Aorta (tissue), 5 donors: ENCODE data around the gene MMD. TPM values are rescaled to one million over a fixed set of nuclear protein-coding genes. Genes with fewer than 3 reads are reported as not detected.
"Not testable (repeated sequence)": the region's sequence is repeated elsewhere in the genome, so short reads cannot be mapped to it uniquely, and the experiment has no call there.

Experiments
- ATAC-seq: fragments of 200-7000 bp; cut with Tn5 transposase; one replicate; pipeline ENCODE4 v1.9.1; 2022; ENCODE audit warnings: moderate library complexity; ENCODE audit not compliant: low FRiP score
- DNase-seq, 2 donors: peaks; one replicate each; pipeline ENCODE4 v3.0.0-alpha.2; 2020
- H3K27ac ChIP-seq, 2 donors: one replicate each; pipeline ENCODE4 v1.5.1; 2013; ENCODE audit warnings: low read length in 2 of 2, mild to moderate bottlenecking in 2 of 2, moderate library complexity in 2 of 2, control low read depth in 1 of 2, inconsistent platforms in 1 of 2, low read depth in 1 of 2
- H3K27me3 ChIP-seq, 2 donors: one replicate each; pipeline ENCODE4 v1.6.1; 2013; ENCODE audit warnings: control low read depth in 1 of 2, low read length in 1 of 2, mild to moderate bottlenecking in 1 of 2, moderate library complexity in 1 of 2; ENCODE audit not compliant: insufficient read depth in 2 of 2, control insufficient read depth in 1 of 2
- H3K36me3 ChIP-seq, 2 donors: one replicate each; pipeline ENCODE4 v1.6.1; 2013; ENCODE audit warnings: control low read depth in 1 of 2, low read length in 1 of 2, mild to moderate bottlenecking in 1 of 2; ENCODE audit not compliant: insufficient read depth in 2 of 2, control insufficient read depth in 1 of 2
- H3K4me1 ChIP-seq, 2 donors: one replicate each; pipeline ENCODE4 v1.6.1; 2013; ENCODE audit warnings: low read length in 2 of 2, control low read depth in 1 of 2, mild to moderate bottlenecking in 1 of 2, moderate library complexity in 1 of 2; ENCODE audit not compliant: insufficient read depth in 2 of 2, control insufficient read depth in 1 of 2
- H3K4me3 ChIP-seq, 2 donors: one replicate each; pipeline ENCODE4 v1.5.1; 2013; ENCODE audit warnings: low read length in 2 of 2, control low read depth in 1 of 2, mild to moderate bottlenecking in 1 of 2
- H3K9me3 ChIP-seq: one replicate; pipeline ENCODE4 v1.6.1; 2013; ENCODE audit warnings: mild to moderate bottlenecking, low read length; ENCODE audit not compliant: control insufficient read depth
- WGBS, 2 donors: extraction: QIAGEN DNeasy Blood & Tissue Kit; methylation state at CpG; one replicate each; pipeline ENCODE4 v1.1.7; 2013; 5-methylcytosine and 5-hydroxymethylcytosine counted together
- intact Hi-C, 2 donors: fragments of 100-400 bp; cut with DNase I; formaldehyde crosslinking; loops; one replicate each; pipeline versions ENCODE4 v1.14.2 to v1.15.0; 2022
- polyA plus RNA-seq, 2 donors: library from polyadenylated mRNA; stranded (reverse); fragments of 200-250 nt; gene quantifications; one replicate each; pipeline ENCODE4 v1.2.3, GENCODE V29; 2013
- total RNA-seq, 2 donors: library from RNA; stranded (reverse); fragmentation: NEBNext Ultra II Directional; extraction: Animal tissue kit (Norgen Biotek cat#: 25700); gene quantifications; one replicate each; pipeline ENCODE4 v1.2.1, GENCODE V29; 2021
- donor health status: healthy with polysubstance abuse.
- donor health status: Bipolar disorder and iron deficiency.
- donor health status: DM: no; HTN: no; CAD: no.
- donor health status: DM: no; HTN: no; CAD: no.
- donor health status: DM: yes; HTN: yes; CAD: no.

MMD gene
- total and polyA plus RNA-seq, 4 donors: 3.3 to 13.9 (median 11.1) TPM

- intact Hi-C loops: no loop called here
- no peak overlapping the region for H3K27ac ChIP-seq
- H3K4me1 ChIP-seq: no peaks in the 10 kb centered on the region
These were observed 15.5 kb upstream of the MMD start for GRCh38 chr17:55437159-55437605.

GRCh38 chr17:55436224-55437158 lies 14.9 kb upstream of the MMD start:
- Histone ChIP-seq H3K27ac (no peak overlapping the region), H3K27me3 (no peaks in the 10 kb centered on the region), H3K9me3 (no peaks in the 10 kb centered on the region), H3K36me3 (no peaks in the 10 kb centered on the region), H3K4me3 (no peak overlapping the region), H3K4me1 (no peaks in the 10 kb centered on the region)
- ATAC-seq: no peak
- intact Hi-C loops: no loop called here
- DNase-seq: no peak
- 93 to 96% methylated on average over 4 of the region's 4 CpGs for WGBS, 2 donors

More at GRCh38 chr17:55437159-55437605, 15.5 kb upstream of the MMD start:
- Histone ChIP-seq H3K36me3 (no peaks in the 10 kb centered on the region), H3K4me3 (no peak overlapping the region), H3K27me3 (no peaks in the 10 kb centered on the region), H3K9me3 (no peaks in the 10 kb centered on the region)
- ATAC-seq (no peak), DNase-seq (no peak)
- WGBS, 2 donors: 32 to 46% methylated on average over 5 of the region's 5 CpGs

- WGBS, 2 donors: 79 to 80% methylated on average over 4 of the region's 4 CpGs
- DNase-seq (no peak), ATAC-seq (no peak)
- no peaks in the 10 kb centered on the region for H3K27me3 ChIP-seq
- no peaks in the 10 kb centered on the region for H3K4me1 ChIP-seq
- no peaks in the 10 kb centered on the region for H3K36me3 ChIP-seq
- intact Hi-C loops: no loop called here
- no peak overlapping the region for H3K27ac ChIP-seq
- H3K4me3 ChIP-seq: no peak overlapping the region
- no peaks in the 10 kb centered on the region for H3K9me3 ChIP-seq
These were observed 13.8 kb upstream of the MMD start for GRCh38 chr17:55435408-55435807.

GRCh38 chr17:55434721-55435120 lies 13.1 kb upstream of the MMD start:
- Histone ChIP-seq H3K9me3 (no peaks in the 10 kb centered on the region), H3K4me1 (no peaks in the 10 kb centered on the region), H3K27me3 (no peaks in the 10 kb centered on the region), H3K36me3 (no peaks in the 10 kb centered on the region), H3K27ac (no peak overlapping the region), H3K4me3 (no peak overlapping the region)
- intact Hi-C loops: no loop called here
- WGBS, 2 donors: 92 to 100% methylated on average over 1 of the region's 1 CpG
- no peak for DNase-seq
- no peak for ATAC-seq

GRCh38 chr17:55433629-55434422 lies 12.2 kb upstream of the MMD start:
- Histone ChIP-seq H3K27ac (no peak overlapping the region), H3K4me3 (no peak overlapping the region), H3K4me1 (no peaks in the 10 kb centered on the region), H3K36me3 (no peaks in the 10 kb centered on the region), H3K27me3 (no peaks in the 10 kb centered on the region), H3K9me3 (no peaks in the 10 kb centered on the region)
- DNase-seq (no peak), ATAC-seq (peak; percentile 44)
- WGBS, 2 donors: 59 to 69% methylated on average over 7 of the region's 7 CpGs
- intact Hi-C loops: no loop called here

GRCh38 chr17:55433029-55433628 lies 11.5 kb upstream of the MMD start:
- ATAC-seq (peak; percentile 22), DNase-seq (no peak)
- no peaks in the 10 kb centered on the region for H3K27me3 ChIP-seq
- intact Hi-C loops: no loop called here
- no peak overlapping the region for H3K27ac ChIP-seq
- no peaks in the 10 kb centered on the region for H3K4me1 ChIP-seq
- no peak overlapping the region for H3K4me3 ChIP-seq
- WGBS, 2 donors: 45 to 53% methylated on average over 7 of the region's 7 CpGs
- no peaks in the 10 kb centered on the region for H3K36me3 ChIP-seq
- H3K9me3 ChIP-seq: no peaks in the 10 kb centered on the region

GRCh38 chr17:55432358-55433028 lies 10.9 kb upstream of the MMD start:
- Histone ChIP-seq H3K4me3 (no peak overlapping the region), H3K27me3 (no peaks in the 10 kb centered on the region), H3K4me1 (no peaks in the 10 kb centered on the region), H3K27ac (no peak overlapping the region), H3K9me3 (no peaks in the 10 kb centered on the region), H3K36me3 (no peaks in the 10 kb centered on the region)
- 92 to 95% methylated on average over 4 of the region's 4 CpGs for WGBS, 2 donors
- ATAC-seq (no peak), DNase-seq (no peak)
- intact Hi-C loops: no loop called here

GRCh38 chr17:55431914-55432313 lies 10.3 kb upstream of the MMD start:
- H3K27me3 ChIP-seq, H3K4me1 ChIP-seq, H3K4me3 ChIP-seq, intact Hi-C loops, ATAC-seq, H3K27ac ChIP-seq, H3K36me3 ChIP-seq, H3K9me3 ChIP-seq, DNase-seq: not testable (repeated sequence)
- WGBS, 2 donors: no CpG with 5 or more reads among the region's 1 CpG
